HTERT RPE-1 (cell line): ENCODE results near the gene MRPS21.
"Not testable (repeated sequence)": the region's sequence is repeated elsewhere in the genome, so short reads cannot be mapped to it uniquely, and the experiment has no call there.

ENCODE experiments used
- in situ Hi-C: fragments of 300-500 bp; cut with MboI; formaldehyde crosslinking; loops from 4 replicates; pipeline ENCODE4 v1.14.3; 2020; ENCODE audit warnings: low sequenced_read_pairs

The MRPS21 gene

DNA sequence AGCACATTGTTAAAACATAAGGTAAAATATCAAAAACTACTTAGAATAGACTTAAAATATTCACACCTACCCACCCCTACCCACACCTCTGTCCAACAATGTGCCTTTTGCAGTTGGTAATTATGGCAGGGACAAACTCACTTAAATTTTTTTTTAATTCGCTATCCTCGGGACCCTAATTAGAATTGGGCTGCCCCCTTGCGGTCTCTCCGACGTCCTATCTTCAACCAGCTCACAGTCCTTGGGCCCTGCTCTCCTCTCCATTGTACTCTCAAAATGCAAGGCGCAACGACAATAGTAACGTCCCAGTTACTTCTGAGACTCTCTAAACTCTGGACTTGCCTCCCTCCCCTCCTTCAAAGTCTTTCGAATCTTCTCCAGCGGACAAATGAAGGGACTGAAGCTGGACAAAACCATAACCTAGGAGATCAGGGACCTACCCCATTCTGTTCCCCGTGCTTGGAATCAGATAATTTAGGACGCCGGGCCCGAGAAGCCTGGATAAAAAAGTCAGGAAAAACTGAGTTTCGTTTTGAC, 12.4 kb upstream of the MRPS21 start:
- in situ Hi-C loops, result no loop called here

DNA sequence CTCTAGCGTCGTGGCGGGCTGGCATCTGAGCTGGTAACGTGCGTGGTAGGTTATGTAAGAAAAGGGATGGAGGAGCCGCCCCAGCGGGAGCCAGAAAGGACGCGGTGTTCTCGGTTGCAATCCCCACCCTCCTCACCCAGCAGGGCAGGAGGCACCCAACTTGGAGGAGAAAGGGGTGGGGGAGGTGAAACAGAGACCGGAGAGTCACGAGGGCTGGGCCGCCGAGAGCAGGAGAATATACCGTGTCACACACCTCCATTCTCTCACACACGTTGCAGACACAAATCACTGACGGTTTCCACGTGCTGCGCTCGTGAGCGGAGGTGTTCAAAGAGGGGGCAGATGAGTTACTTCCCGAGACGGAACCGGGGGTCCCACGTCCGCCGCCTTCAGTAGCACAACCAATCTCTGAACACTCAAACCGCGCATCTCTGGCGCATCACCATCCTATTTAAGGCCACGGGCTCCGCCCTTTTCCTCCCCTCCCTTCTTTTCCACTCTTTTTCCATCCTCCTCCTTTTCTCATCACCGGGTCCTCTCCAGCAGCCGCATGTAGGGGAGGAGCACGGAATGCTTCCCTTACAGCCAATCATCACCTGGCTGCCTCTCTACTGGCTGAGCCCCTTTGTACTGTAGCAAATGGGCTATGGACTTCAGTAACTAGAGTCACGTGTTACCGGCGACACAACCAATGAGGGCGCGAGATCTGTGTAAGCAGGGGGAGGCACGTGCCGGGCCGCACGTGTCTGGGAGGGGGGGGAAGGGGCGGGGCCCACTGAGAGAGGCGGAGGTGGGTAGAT, 11.7 kb upstream of the MRPS21 start, which contains the start of gene CIART:
Gene CIART, plus strand, starts transcription at position 797 of the 800 bp plus-strand sequence. CDS start 714 bp downstream, outside the sequence.
- in situ Hi-C loops, result no loop called here

DNA sequence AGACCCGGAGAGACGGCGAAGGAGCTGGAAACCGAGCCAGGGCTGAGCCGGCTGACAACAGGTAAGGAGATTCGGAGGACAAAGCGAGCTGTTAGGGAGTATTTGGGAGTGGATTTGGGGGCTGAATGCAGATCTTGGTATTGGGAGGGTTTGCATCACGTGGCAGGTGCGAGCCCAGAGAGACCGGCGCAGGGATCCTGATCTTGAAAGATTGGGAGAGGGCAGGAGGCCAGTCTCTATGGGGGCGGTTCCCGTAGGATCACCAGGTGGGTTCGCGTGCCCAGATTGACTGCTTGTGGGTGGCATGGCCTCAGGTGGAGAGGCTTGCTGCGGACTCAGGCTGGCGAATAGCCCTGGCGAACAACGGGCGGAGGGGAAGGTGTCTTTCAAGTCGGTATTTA, 11.1 kb upstream of the MRPS21 start:
- in situ Hi-C loops, result no loop called here

DNA sequence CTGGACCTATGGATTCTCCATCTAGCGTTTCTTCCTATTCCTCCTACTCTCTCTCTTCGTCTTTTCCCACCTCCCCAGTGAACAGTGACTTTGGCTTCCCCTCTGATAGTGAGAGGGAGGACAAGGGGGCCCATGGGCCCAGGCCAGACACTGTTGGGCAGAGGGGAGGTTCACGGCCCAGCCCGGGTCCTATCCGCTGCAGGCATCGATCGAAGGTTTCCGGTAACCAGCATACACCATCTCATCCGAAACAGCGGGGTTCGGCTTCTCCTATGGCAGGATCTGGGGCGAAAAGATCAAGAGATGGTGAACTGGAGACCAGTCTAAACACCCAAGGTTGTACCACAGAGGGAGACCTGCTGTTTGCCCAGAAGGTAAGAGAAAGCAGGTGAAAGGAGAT, 10.4 kb upstream of the MRPS21 start:
- in situ Hi-C loops, result no loop called here

DNA sequence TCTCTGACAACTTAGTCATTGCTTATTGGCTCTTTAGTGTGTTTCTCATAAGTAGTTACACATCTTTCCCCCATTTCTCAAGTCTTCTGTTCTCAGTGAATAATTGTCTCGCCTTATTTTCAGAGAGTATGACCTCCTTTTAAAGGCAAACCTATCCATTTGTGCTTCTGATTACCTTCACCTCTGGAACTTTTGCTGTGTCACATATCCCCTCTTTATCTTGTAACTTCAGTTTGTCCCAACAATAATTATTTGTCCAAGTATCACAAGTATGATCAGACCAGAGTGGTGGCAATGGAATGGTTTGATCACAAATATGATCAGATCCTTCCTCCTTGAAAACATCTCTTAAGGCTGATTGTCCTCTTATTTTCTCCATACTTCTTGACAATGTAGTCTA, 5.3 kb upstream of the MRPS21 start:
- in situ Hi-C loops, result no loop called here

DNA sequence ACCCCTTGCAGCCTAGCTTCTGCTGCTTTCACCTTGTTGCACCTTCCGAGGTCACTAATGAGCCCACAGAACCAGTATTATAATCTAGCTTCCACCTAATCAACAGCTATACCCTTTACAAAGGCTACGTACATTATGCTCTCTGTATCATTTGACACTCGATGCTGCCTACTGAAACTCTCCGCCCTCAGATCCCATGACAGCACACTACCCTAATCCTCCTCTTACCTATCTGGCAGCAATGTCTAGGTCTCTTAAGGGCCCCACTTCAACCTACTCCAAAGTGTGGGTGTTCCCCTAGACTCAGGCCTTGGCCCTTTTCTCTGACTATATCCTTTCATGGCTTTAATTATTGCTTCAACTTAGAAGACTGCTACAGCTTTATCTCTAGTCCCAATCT, 4.8 kb upstream of the MRPS21 start:
- in situ Hi-C loops, result no loop called here

DNA sequence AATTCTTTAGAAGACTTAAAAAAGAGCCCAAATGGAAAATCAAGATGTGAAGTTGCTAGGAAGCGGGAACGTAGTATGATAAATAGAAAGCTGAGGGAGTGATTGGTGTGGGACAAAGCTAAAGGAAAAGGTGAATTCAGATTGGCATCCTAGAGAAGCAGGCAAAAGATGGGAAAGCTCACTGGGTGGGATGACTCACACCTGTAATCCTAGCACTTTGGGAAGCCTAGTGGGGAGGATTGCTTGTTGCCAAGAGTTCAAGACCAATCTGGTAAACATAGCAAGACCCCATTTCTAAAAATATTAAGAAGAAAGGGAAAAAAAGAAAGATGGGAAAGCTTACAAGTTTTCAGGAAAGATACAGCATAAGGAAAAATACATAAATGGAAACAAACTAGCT, 1.8 kb downstream of the MRPS21 start:
- in situ Hi-C loops, result no loop called here

DNA sequence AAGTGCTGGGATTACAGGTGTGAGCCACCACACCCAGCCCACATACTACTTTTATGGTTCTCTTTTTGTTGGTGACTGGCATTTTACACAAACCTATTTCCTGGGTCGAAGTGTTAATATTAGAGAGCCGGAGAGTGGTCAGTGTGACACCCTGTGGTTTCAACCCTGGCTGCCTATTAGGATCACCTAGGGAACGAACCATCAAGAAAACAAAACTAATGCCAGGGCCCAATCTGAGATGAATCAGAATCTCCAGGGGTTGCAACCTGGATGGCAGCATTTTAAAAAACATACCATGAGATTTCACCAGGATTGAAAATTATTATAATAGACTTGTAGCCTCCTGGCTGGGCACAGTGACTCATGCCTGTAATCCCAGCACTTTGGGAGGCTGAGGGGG, 6.1 kb downstream of the MRPS21 start:
- in situ Hi-C loops, result no loop called here

DNA sequence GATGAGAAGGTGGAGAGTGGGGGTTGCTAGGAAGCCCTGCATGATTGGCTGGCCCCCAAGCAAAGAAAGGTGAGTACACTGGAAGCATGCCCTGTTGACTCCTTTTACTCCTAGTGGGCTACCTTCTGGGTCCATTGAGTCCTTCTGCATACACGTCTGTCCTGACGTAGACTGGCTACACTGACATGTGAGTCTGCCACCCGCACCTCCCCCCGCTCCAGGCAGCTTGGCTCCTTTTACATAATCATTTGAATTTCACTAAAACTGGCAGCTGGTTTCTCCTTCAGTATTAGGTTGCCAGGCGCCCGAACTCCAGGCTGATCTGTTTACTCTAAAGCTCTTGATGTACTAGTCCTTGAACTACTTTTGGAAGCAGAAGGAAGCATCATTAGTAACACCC, 8.7 kb downstream of the MRPS21 start:
- in situ Hi-C loops, result no loop called here

DNA sequence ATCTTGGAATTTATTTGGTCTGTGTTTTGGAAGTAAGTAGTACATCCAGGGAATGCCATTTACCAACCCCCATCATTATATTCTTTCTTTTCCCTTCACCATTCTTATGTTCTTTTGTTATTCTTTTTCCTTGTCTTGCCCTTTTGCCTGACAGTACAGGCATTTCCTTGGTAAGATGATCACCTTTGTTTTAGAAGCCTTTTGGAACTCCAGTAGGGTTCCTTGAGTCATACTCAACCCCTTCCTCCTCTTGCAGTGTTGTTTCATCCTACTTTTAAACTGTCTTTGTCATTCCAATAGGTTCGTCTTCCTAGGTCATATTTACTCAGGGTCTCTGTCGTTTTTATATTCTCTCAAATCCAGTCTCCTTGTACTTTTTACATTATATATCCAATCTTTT, 9.2 kb downstream of the MRPS21 start:
- in situ Hi-C loops, result no loop called here

DNA sequence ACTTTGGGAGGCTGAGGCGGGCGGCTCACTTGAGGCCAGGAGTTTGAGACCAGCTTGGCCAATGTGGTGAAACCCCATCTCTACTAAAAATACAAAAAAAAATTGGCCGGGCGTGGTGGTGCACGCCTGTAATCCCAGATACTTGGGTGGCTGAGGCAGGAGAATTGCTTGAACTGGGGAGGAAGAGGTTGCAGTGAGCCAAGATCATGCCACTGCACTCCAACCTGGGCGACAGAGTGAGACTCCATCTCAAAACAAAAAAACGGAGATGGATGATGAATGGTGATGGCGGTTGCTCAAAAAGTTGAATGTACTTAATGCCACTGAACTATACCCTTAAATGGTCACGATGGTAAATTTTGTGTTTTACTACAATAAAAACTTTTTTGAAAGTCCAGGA, 14.9 kb downstream of the MRPS21 start:
- in situ Hi-C loops, result not testable (repeated sequence)

DNA sequence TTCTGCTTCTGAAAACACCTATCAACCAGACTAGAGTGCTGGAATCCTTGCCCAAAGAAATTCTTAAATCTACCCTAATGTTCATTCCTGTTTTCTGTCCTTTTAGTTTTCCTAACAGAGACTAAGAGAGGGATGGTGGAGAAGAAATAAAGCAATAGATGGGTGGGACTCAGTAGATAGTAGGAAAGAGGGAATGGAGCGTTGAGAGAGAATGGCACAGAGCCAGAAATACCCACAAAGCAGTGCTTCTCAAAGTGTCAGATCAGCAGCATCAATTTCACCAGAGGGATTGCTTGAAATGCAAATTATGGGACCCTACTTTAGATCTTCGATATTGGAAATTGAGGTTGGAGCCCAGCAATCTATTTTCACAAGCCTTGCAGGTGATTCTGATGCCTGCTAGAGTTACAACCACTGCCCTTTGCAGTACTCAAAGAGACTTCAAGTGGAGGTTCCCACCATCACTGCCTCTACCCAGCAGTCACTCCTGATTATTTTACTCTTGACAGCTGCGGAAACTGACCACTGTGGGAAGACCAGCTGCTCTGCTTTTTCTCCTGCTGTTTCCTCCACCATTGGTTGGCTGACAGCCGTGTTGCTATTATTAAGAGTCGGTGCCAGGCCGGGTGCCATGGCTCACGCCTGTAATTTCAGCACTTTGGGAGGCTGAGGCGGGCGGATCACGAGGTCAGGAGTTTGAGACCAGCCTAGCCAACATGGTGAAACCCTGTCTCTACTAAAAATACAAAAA, 16.3 kb downstream of the MRPS21 start:
- in situ Hi-C loops, result no loop called here

DNA sequence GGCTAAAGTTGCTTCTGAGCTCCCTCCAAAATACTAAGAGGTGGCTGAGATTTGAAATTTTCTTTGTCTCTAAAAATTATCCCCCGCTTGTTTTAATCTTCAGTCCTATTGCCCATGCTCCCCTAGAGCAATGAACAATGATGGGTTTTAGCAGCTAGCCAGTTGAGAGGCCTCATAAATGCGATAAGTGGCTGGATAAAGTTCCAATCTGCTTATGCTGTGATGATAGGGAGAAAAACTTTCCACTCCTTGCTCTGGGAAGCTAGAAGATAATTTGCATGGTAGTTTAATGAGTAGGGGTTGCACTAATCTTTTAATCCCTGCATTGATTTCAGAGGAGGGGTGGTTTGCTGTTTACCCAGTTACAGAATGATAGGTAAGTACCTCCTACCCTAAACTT, 18.1 kb downstream of the MRPS21 start:
- in situ Hi-C loops, result no loop called here

DNA sequence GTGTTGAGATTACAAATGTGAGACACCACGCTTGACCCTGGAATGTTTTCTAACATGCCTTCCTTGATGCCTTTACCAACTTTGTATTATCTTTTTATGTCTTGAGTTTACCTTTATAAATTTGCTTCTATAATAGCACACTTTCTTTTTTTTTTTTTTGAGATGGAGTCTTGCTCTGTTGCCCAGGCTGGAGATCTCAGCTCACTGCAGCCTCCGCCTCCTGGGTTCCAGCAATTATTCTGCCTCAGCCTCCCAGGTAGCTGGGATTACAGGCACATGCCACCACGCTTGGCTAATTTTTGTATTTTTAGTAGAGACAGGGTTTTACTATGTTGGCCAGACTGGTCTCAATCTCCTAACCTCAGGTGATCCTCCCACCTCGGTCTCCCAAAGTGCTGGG, 21.0 kb downstream of the MRPS21 start:
- in situ Hi-C loops, result not testable (repeated sequence)

DNA sequence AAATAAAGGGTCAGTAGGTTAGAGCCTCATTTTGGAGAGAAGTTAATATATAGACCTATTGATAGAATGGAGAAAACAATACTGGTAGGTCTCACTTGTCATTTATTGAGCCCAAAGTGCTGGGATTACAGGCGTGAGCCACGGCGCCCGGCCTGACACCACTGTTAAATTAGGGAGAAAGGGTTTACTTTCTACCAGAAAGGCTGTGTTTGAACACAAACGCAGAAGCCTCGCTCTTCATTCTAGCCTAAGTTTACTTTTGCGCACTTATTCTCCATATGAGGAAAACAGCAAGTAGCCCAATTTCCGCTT, 27.0 kb downstream of the MRPS21 start:
- in situ Hi-C loops, result no loop called here

DNA sequence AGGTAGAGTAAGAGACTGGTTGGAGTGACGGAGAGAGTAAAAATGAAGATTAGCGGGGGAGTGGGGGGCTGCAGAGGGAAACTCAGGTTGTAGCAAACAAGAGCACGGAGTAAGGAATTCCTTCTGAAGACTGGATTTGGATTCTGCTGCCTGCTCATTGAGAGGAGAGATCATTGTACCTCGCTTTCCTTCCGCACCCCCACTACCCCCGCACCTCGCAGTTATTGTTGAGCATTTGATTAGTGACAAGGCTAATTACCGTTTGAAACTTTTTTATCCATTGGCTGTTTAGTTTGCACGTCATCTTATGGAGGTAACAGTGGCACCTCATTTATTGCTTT, 28.1 kb downstream of the MRPS21 start:
- in situ Hi-C loops, result no loop called here

DNA sequence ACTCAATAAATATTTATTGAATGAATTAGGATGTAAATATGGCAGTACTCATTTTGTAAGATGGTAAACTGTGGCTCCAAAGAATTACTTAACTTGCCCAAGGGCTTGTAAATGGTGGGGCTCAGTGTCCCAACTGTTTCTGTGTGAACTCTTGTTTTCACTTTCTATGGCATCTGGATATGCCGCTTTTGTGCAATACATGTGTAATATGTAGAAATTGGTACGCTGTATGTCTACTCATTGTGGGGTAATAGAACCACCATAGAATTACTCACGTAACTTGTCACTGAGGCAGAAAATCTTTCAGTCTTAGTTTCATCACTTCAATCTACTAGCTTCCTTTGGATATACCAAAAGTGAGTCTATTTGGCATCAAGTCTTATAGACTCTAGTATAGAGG, 28.6 kb downstream of the MRPS21 start:
- in situ Hi-C loops, result no loop called here

DNA sequence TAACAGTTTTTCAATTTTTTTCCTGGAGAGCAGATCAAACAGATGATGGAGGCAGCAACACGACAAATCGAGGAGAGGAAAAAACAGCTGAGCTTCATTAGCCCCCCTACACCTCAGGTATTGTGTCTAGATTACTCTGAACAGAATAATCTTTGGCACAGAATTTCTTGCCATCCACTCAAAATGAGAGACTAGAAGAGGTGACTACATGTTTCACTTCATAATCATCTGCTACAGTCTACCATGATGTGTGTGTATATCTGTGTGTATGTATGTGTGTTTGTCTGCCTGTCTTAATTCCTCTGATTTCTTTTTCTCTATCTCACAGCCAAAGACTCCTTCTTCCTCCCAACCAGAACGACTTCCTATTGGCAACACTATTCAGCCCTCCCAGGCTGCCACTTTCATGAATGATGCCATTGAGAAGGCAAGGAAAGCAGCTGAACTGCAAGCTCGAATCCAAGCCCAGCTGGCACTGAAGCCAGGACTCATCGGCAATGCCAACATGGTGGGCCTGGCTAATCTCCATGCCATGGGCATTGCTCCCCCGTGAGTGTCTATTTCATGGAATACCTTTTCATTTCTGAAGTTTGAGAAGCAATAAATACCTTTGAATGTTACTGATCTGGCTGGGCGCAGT, 39.1 kb downstream of the MRPS21 start:
- in situ Hi-C loops, result no loop called here

DNA sequence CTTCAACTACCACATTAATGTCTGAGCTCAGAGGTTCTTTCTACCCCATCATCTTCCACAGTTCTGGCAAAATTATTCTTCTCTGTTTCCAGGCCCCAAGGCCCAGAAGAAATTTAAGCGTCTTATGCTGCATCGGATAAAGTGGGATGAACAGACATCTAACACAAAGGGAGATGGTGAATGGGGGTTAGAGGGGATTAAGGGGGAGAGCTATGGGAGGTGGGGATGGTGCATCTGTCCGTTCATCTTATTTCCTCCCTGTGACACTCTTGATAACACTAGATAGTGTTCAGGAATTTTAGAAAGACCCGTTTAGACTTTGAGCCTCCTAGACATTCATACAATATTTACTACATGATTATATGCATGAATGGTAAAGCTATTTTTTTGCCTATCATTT, 52.7 kb downstream of the MRPS21 start:
- in situ Hi-C loops, result no loop called here

DNA sequence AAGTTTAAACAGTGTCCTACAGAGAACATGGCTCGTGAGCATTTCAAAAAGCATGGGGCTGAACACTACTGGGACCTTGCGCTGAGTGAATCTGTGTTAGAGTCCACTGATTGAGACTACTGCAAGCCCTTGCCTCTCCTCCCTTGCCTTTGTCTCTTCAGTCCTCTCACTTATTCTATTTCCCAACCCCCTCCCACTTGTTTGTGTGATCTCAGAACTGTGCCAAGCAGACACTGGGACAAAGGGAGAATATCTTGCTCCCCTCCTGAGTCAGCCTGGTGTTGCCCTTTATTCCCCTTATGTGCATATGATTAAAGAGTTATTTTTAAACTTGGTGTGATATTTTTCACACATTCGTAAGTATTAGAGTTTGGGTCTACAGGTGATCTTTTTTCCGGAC, 59.2 kb downstream of the MRPS21 start:
- in situ Hi-C loops, result no loop called here
